Trophoblast cell (in vitro differentiated cells and primary cell): Measurements from ENCODE around the gene HMG20B.

ENCODE experiments used
- DNase-seq, 2 donors: peaks; one replicate each; pipeline ENCODE4 v3.0.0-alpha.2; 2016
- H2AFZ ChIP-seq: 2 replicates; pipeline ENCODE4 v1.6.1; 2013; ENCODE audit warnings: low read length, moderate library complexity, mild to moderate bottlenecking; ENCODE audit not compliant: insufficient read depth, poor library complexity
- H2AK5ac ChIP-seq: 2 replicates; pipeline ENCODE4 v1.6.1; 2013; ENCODE audit warnings: mild to moderate bottlenecking, low read length
- H2BK120ac ChIP-seq: 2 replicates; pipeline ENCODE4 v1.6.1; 2013; ENCODE audit warnings: low read length, mild to moderate bottlenecking, moderate library complexity; ENCODE audit not compliant: insufficient read depth, poor library complexity
- H2BK12ac ChIP-seq: 2 replicates; pipeline ENCODE4 v1.6.1; 2013; ENCODE audit warnings: mild to moderate bottlenecking, low read length, moderate library complexity
- H2BK5ac ChIP-seq: 2 replicates; pipeline ENCODE4 v1.6.1; 2013; ENCODE audit warnings: low read length, low read depth, moderate library complexity, mild to moderate bottlenecking; ENCODE audit not compliant: poor library complexity
- H3K14ac ChIP-seq: 2 replicates; pipeline ENCODE4 v1.6.1; 2013; ENCODE audit warnings: mild to moderate bottlenecking, low read length
- H3K18ac ChIP-seq: 2 replicates; pipeline ENCODE4 v1.6.1; 2013; ENCODE audit warnings: mild to moderate bottlenecking, low read length
- H3K23ac ChIP-seq: 2 replicates; pipeline ENCODE4 v1.6.1; 2013; ENCODE audit warnings: low read length
- H3K27ac ChIP-seq: 2 replicates; pipeline ENCODE4 v1.5.1; 2013; ENCODE audit warnings: low read depth, mild to moderate bottlenecking, inconsistent platforms, low read length, moderate library complexity
- H3K27me3 ChIP-seq: 2 replicates; pipeline ENCODE4 v1.6.1; 2013; ENCODE audit warnings: inconsistent platforms, mild to moderate bottlenecking, low read length, moderate library complexity; ENCODE audit not compliant: insufficient read depth
- H3K36me3 ChIP-seq, 2 experiments: 1 replicate in 1 of 2; 2 replicates in 1 of 2; pipeline ENCODE4 v1.6.1; 2013; ENCODE audit warnings: low read length in 2 of 2, mild to moderate bottlenecking in 2 of 2, moderate library complexity in 1 of 2; ENCODE audit not compliant: insufficient read depth in 2 of 2, control insufficient read depth in 1 of 2
- H3K4ac ChIP-seq: 2 replicates; pipeline ENCODE4 v1.6.1; 2013; ENCODE audit warnings: low read depth, mild to moderate bottlenecking, low read length, moderate library complexity
- H3K4me1 ChIP-seq, 2 experiments: 1 replicate in 1 of 2; 2 replicates in 1 of 2; pipeline ENCODE4 v1.6.1; 2013; ENCODE audit warnings: low read length in 2 of 2, mild to moderate bottlenecking in 2 of 2, moderate library complexity in 1 of 2; ENCODE audit not compliant: insufficient read depth in 2 of 2, control insufficient read depth in 1 of 2
- H3K4me2 ChIP-seq: 2 replicates; pipeline ENCODE4 v1.6.1; 2013; ENCODE audit warnings: inconsistent platforms, mild to moderate bottlenecking, low read length, moderate library complexity
- H3K4me3 ChIP-seq: 2 replicates; pipeline ENCODE4 v1.5.1; 2013; ENCODE audit warnings: mild to moderate bottlenecking, low read depth, low read length, inconsistent platforms
- H3K79me1 ChIP-seq: one replicate; pipeline ENCODE4 v1.6.1; 2013; ENCODE audit warnings: low read length
- H3K79me2 ChIP-seq: 2 replicates; pipeline ENCODE4 v1.6.1; 2013; ENCODE audit warnings: low read length, mild to moderate bottlenecking; ENCODE audit not compliant: control insufficient read depth, insufficient read depth, poor library complexity
- H3K9ac ChIP-seq: 2 replicates; pipeline ENCODE4 v1.6.1; 2013; ENCODE audit warnings: mild to moderate bottlenecking, low read length
- H3K9me3 ChIP-seq: 2 replicates; pipeline ENCODE4 v1.6.1; 2013; ENCODE audit warnings: low read depth, mild to moderate bottlenecking, control low read depth, inconsistent platforms, low read length; ENCODE audit not compliant: insufficient read depth
- H4K12ac ChIP-seq: 2 replicates; pipeline ENCODE4 v1.6.1; 2013; ENCODE audit warnings: low read depth, mild to moderate bottlenecking, low read length, moderate library complexity
- H4K8ac ChIP-seq: 2 replicates; pipeline ENCODE4 v1.6.1; 2013; ENCODE audit warnings: low read depth, mild to moderate bottlenecking, low read length, moderate library complexity
- H4K91ac ChIP-seq: one replicate; pipeline ENCODE4 v1.6.1; 2013; ENCODE audit warnings: low read depth, mild to moderate bottlenecking, low read length, moderate library complexity
- WGBS: extraction: QIAGEN DNeasy Blood & Tissue Kit; methylation state at CpG from one replicate; pipeline ENCODE4 v1.1.7; 2013; ENCODE audit warnings: missing lambda C conversion rate; ENCODE audit not compliant: insufficient read length, insufficient coverage; ENCODE audit errors: extremely low coverage; 5-methylcytosine and 5-hydroxymethylcytosine counted together

Gene HMG20B

GRCh38 chr19:3586127-3586626, 13.4 kb downstream of the HMG20B start:
- peak overlapping the region; percentile 36 for H4K8ac ChIP-seq
- H4K91ac ChIP-seq = no peak overlapping the region
- WGBS = no CpG with 5 or more reads among the region's 16 CpGs
- H2BK120ac ChIP-seq = no peak overlapping the region
- peaks cover 20% of the 10 kb centered on the region for H3K27me3 ChIP-seq
- H3K4ac ChIP-seq = no peak overlapping the region
- no peaks in the 10 kb centered on the region for H3K79me2 ChIP-seq
- H3K23ac ChIP-seq = no peak overlapping the region
- H3K14ac ChIP-seq = no peak overlapping the region
- no peak overlapping the region for H3K4me3 ChIP-seq
- H3K36me3 ChIP-seq = no peaks in the 10 kb centered on the region
- H3K79me1 ChIP-seq = peaks cover 2% of the 10 kb centered on the region
- no peak overlapping the region for H3K9ac ChIP-seq
- no peak overlapping the region for H3K4me2 ChIP-seq
- peaks cover 0 to 3% of the 10 kb centered on the region in 2 experiments for H3K4me1 ChIP-seq
- H2BK5ac ChIP-seq = no peak overlapping the region
- H2BK12ac ChIP-seq = no peak overlapping the region
- H3K18ac ChIP-seq = no peak overlapping the region
- DNase-seq = no peak
- H3K9me3 ChIP-seq = peaks cover 8% of the 10 kb centered on the region
- no peak overlapping the region for H2AK5ac ChIP-seq
- H4K12ac ChIP-seq = peak overlapping the region; percentile 51
- H2AFZ ChIP-seq = peak overlapping the region; percentile 69
- H3K27ac ChIP-seq = no peak overlapping the region

- Histone ChIP-seq H3K9ac (no peak overlapping the region), H3K9me3 (peaks cover 14% of the 10 kb centered on the region), H2BK5ac (no peak overlapping the region), H4K91ac (no peak overlapping the region), H3K27ac (no peak overlapping the region), H3K79me2 (no peaks in the 10 kb centered on the region), H3K4me2 (no peak overlapping the region), H3K4me3 (no peak overlapping the region), H3K18ac (no peak overlapping the region), H4K8ac (no peak overlapping the region), H3K4me1 (peaks cover 0 to 3% of the 10 kb centered on the region in 2 experiments), H2AFZ (no peak overlapping the region), H3K4ac (no peak overlapping the region), H3K27me3 (peaks cover 20% of the 10 kb centered on the region), H3K23ac (no peak overlapping the region), H3K79me1 (peaks cover 2% of the 10 kb centered on the region), H2BK120ac (no peak overlapping the region), H3K36me3 (no peaks in the 10 kb centered on the region), H4K12ac (no peak overlapping the region), H3K14ac (no peak overlapping the region), H2BK12ac (no peak overlapping the region), H2AK5ac (no peak overlapping the region)
- DNase-seq = no peak
- WGBS = no CpG with 5 or more reads among the region's 31 CpGs
Observed at GRCh38 chr19:3586707-3587346, 14.1 kb downstream of the HMG20B start.

- Histone ChIP-seq H3K18ac (no peak overlapping the region), H3K36me3 (no peaks in the 10 kb centered on the region), H3K27me3 (peaks cover 20% of the 10 kb centered on the region), H3K79me1 (peaks cover 2% of the 10 kb centered on the region), H3K79me2 (no peaks in the 10 kb centered on the region), H3K9me3 (peaks cover 16% of the 10 kb centered on the region), H3K4me2 (no peak overlapping the region), H2BK5ac (no peak overlapping the region), H2AFZ (no peak overlapping the region), H3K4ac (no peak overlapping the region), H3K27ac (no peak overlapping the region), H4K12ac (no peak overlapping the region), H2BK120ac (no peak overlapping the region), H4K91ac (no peak overlapping the region), H4K8ac (no peak overlapping the region), H2BK12ac (no peak overlapping the region), H3K23ac (no peak overlapping the region), H3K14ac (no peak overlapping the region), H3K4me1 (peaks cover 0 to 3% of the 10 kb centered on the region in 2 experiments), H2AK5ac (no peak overlapping the region), H3K9ac (no peak overlapping the region), H3K4me3 (no peak overlapping the region)
- WGBS = no CpG with 5 or more reads among the region's 11 CpGs
- no peak for DNase-seq
Observed at GRCh38 chr19:3589439-3589838, 16.7 kb downstream of the HMG20B start.

GRCh38 chr19:3589949-3590348, 17.2 kb downstream of the HMG20B start:
- no peak overlapping the region for H3K4me2 ChIP-seq
- H2BK12ac ChIP-seq = no peak overlapping the region
- H2AFZ ChIP-seq = no peak overlapping the region
- H3K18ac ChIP-seq = no peak overlapping the region
- H2BK5ac ChIP-seq = no peak overlapping the region
- H3K23ac ChIP-seq = no peak overlapping the region
- H3K27me3 ChIP-seq = peaks cover 19% of the 10 kb centered on the region
- DNase-seq = no peak
- no CpG with 5 or more reads among the region's 22 CpGs for WGBS
- no peak overlapping the region for H2AK5ac ChIP-seq
- no peak overlapping the region for H2BK120ac ChIP-seq
- H3K4me1 ChIP-seq = peaks cover 0 to 3% of the 10 kb centered on the region in 2 experiments
- no peak overlapping the region for H4K8ac ChIP-seq
- no peak overlapping the region for H3K4ac ChIP-seq
- H3K9ac ChIP-seq = no peak overlapping the region
- H3K27ac ChIP-seq = no peak overlapping the region
- no peaks in the 10 kb centered on the region for H3K36me3 ChIP-seq
- no peak overlapping the region for H3K4me3 ChIP-seq
- H3K79me2 ChIP-seq = no peaks in the 10 kb centered on the region
- peaks cover 16% of the 10 kb centered on the region for H3K9me3 ChIP-seq
- no peak overlapping the region for H4K91ac ChIP-seq
- peaks cover 2% of the 10 kb centered on the region for H3K79me1 ChIP-seq
- no peak overlapping the region for H4K12ac ChIP-seq
- H3K14ac ChIP-seq = no peak overlapping the region
